GM10266 (cell line): ENCODE data around the gene ROR2.

Source experiments
- DNase-seq: peaks from one replicate; pipeline ENCODE4 v3.0.0; 2012; ENCODE audit errors: extremely low spot score
- CTCF ChIP-seq: IDR thresholded peaks from 2 replicates; pipeline ENCODE4 v1.5.1; 2012; ENCODE audit warnings: mild to moderate bottlenecking, low read depth; ENCODE audit not compliant: control insufficient read depth, insufficient read depth; ENCODE audit errors: missing control alignments

ROR2 gene

GRCh38 chr9:91844701-91845291, 105.2 kb downstream of the ROR2 start:
- DNase-seq: no peak
- no peak for TF ChIP-seq CTCF

- no peak for DNase-seq
- no peak for TF ChIP-seq CTCF
These were observed 105.8 kb downstream of the ROR2 start for GRCh38 chr9:91844190-91844589.

GRCh38 chr9:91843623-91844148, 106.3 kb downstream of the ROR2 start:
- TF ChIP-seq CTCF: no peak
- DNase-seq: no peak

GRCh38 chr9:91843093-91843492, 106.9 kb downstream of the ROR2 start:
- no peak for DNase-seq
- no peak for TF ChIP-seq CTCF

- no peak for TF ChIP-seq CTCF
- no peak for DNase-seq
These were observed 107.5 kb downstream of the ROR2 start for GRCh38 chr9:91842358-91843049.

- no peak for TF ChIP-seq CTCF
- DNase-seq: no peak
These were observed 108.4 kb downstream of the ROR2 start for GRCh38 chr9:91841591-91841990.

- DNase-seq: no peak
- TF ChIP-seq CTCF: no peak
These were observed 109.1 kb downstream of the ROR2 start for GRCh38 chr9:91840882-91841281.
